ENCODE data around the gene SLC6A3.
"Not testable (repeated sequence)": the region's sequence is repeated elsewhere in the genome, so short reads cannot be mapped to it uniquely, and the experiment has no call there.

Gene SLC6A3

DNA sequence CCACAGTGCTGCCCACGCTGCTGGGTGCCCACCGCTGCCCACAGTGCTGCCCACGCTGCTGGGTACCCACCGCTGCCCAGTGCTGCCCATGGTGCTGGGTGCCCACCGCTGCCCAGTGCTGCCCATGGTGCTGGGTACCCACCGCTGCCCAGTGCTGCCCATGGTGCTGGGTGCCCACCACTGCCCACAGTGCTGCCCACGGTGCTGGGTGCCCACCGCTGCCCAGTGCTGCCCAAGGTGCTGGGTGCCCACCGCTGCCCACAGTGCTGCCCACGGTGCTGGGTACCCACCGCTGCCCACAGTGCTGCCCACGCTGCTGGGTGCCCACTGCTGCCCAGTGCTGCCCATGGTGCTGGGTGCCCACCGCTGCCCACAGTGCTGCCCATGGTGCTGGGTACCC, 22.7 kb downstream of the SLC6A3 start:
- DNase-seq (ENCODE audit: low read depth in 2 of 2, low spot score in 1 of 2), result not testable (repeated sequence)

DNA sequence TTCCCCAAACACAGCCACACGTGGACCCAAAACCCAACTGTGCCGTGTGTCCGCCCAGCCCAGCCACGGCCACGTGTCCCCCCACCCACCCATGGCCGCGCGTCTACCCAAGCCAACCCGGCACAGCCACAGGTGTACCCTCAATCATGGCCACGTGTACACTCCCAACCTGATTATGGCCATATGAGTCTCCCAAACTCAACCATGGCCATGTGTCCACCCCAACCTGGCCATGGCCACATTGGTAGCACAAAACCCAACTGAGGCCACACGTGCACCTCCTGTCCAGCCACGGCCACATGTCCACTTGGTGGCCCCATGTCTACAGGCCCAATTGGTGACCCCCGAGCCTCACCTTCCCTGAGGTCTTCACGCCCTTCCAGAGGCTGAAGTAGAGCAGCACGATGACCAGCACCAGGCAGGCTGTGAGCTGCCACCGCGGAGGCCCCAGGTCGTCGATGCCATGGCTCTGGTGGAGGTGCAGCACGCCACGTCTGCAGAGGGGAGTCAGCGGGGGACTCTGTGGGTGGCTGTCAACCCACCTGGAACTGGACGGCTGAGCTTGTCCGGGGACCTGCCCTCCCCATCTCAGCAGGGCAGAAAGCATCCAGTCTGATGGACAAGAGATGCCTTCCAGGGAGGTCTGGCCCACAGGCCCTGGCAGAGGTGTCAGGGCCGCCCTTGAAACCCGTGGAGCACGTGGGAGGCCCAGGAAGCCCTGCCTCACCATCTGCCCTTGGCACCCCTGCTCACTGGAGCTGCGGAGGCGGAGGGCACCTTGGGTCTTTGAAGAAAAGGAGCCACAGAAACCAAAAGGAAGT, 23.5 kb downstream of the SLC6A3 start:
- DNase-seq (ENCODE audit: low read depth in 2 of 2, low spot score in 1 of 2), result no peak

DNA sequence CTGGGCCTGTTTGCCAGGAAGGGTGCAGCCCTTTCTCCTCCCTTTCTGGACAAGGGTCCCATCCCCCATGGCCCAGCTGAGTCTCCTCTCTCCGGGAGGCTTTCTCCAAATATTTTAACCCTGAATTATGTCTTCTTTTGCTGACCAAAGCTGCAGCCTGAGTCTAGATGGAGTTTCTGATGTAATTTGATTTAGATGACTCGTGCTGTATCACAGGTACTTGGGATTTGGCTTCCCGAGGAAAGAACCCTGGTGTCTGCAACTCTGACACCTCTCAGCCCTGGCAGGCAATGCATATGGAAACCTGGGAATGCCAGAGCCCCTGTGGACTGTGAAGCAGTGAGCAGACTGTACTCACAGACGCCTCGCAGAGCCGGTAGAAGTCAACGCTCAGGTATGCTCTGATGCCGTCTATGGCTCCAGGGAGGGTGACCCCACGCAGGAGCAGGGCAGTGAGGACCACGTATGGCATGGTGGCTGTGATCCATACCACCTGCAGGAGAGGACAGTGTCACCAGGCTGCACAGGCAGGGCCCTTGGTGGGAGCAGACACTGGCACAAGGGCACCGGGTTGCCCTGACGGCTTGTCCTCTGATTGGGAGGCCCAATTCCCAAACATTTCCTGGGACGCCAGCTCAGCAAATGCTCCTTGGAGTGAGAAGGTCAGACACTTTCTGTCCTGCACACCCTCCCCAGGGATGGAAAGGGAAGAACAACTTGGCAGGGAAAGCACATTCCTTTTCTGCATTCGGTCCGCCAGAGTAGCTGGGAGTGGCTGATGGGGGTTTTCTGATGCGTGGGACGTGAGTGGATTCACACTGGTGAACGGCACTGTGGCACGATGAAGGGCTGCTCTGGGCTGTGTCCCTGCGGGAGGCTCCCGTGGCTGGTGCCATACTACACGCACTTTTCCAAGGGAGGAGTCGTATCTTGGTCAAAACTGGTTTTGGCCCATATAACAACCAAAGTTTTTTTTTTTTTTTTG, 24.7 kb downstream of the SLC6A3 start:
- no peak for DNase-seq (ENCODE audit: low read depth in 2 of 2, low spot score in 1 of 2)

DNA sequence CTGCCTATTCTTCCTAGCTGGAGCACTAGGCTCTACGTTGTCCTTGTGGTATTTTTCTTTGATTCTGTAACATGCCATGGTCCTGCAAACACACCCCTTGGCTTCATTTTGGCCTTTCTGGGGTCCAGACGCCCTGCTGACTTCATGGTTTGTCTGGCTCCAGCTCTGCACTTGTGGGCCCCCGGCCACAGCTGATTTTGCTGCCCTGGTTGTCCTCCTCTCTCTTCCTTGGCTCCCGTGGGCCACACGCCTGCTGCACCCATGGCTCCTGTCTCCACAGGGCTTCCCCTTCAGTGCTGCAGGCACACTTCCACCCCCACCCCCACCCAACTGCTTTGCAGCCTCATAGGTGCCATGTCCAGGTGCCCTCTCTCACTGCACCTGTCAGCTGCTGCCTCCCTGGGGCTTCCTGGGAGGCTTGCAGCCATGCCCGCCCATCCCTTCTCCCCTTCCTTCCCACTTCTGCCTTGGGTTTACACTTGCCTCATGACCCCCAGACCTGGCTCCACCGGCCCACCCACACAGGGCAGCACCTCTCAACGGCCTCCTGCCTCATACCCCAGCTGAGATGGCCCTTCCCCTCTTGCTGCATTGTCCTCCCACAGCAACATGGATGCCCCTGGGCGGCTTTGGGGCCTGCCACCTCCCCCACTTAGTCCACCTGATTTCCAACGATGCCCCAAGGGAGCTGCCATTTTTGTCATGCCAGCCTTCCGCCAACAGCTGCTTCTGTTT, 25.6 kb downstream of the SLC6A3 start:
- DNase-seq (ENCODE audit: low read depth in 2 of 2, low spot score in 1 of 2), result no peak

DNA sequence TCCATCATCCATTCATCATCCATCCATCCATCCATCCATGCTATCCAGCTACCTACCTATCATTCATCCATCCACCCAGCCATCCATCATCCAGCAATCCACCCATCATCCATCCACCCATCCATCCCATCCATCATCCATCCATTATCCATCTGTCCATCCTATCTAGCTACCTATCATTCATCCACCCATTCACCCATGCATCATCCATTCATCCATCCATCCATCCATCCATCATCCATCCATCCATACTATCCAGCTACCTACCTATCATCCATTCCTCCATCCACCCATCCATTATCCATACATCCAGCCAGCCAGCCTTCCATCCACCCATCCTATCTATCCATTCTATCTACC, 26.3 kb downstream of the SLC6A3 start:
- no peak for DNase-seq (ENCODE audit: low read depth in 2 of 2, low spot score in 1 of 2)

DNA sequence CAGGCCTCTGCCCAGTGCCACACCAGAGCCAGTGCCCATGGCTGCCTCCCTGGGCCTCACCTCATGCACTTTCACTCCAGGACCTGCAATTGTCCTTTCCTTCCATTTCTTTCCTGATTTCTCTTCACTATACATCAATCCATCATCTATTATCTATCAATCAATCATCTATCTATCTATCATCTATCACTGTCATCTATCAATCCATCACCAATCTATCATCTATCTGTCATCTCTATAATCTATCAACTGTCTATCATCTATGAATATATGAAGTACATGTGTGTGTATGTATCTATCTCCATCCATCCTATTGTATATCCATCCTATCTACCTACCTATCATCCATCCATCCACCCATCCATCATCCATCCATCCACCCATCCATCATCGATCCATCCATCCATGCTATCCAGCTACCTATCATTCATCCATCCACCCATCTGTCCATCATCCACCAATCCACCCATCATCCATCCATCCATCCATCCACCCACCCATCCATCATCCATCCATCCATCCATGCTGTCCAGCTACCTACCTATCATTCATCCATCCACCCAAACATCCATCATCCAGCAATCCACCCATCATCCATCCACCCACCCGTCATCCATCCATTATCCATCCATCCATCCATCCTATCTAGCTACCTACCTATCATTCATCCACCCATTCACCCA, 26.9 kb downstream of the SLC6A3 start:
- no peak for DNase-seq (ENCODE audit: low read depth in 2 of 2, low spot score in 1 of 2)

DNA sequence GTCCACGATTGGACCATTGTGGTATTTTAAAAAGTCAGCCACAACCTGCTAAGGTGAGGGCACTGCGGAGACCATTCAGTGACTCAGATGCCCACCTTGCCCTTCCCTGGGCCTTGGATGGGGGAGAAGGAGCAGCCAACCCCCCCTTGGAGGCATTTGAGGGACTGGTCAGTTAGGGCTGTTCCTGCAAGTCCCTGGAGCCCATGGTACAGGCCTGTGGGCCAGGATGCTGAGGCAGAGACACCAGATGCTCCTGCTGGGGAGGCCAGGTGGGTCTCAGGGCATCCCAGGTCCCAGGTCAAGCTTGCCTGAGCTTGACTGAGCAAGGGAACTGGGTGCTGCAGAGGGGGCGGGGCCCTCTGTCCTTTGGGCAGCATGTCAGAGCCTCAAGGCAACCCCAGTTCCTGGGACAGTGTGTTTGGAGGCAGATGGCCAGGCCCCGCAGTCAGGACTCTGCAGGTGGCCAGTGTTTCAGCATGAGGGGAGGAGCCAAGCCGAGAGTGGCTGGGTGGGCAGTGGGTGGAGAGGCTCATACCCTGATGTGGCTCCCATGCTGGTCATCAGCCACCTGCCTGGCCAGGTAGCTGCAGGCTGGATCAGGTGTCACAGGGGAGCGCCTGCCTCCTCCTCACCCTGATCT, 27.5 kb downstream of the SLC6A3 start:
- no peak for DNase-seq (ENCODE audit: low read depth in 2 of 2, low spot score in 1 of 2)

DNA sequence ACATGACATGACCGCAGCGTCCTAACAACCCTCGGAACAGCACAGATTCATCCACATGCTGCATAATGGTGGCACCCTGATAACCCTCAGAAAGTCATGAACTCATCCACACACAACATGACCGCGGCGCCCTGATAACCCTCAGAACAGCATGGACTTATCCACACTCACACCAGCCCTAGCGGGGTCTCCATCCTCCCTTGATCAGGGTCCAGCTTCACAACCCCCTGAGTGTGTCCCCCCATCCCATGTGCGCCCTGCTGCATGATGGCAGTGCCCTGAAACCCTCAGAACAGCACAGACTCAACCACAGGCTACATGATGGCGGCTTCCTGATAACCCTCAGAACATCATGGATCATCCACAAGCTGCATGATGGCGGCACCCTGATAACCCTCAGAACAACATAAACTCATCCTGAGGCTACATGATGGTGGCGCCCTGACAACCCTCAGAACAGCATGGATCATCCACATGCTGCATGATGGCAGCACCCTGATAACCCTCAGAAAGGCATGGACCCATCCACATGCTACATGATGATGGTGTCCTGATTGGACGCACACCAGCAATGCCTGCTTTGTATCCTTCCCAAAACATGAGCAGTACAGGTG, 28.3 kb downstream of the SLC6A3 start:
- no peak for DNase-seq (ENCODE audit: low read depth in 2 of 2, low spot score in 1 of 2)

DNA sequence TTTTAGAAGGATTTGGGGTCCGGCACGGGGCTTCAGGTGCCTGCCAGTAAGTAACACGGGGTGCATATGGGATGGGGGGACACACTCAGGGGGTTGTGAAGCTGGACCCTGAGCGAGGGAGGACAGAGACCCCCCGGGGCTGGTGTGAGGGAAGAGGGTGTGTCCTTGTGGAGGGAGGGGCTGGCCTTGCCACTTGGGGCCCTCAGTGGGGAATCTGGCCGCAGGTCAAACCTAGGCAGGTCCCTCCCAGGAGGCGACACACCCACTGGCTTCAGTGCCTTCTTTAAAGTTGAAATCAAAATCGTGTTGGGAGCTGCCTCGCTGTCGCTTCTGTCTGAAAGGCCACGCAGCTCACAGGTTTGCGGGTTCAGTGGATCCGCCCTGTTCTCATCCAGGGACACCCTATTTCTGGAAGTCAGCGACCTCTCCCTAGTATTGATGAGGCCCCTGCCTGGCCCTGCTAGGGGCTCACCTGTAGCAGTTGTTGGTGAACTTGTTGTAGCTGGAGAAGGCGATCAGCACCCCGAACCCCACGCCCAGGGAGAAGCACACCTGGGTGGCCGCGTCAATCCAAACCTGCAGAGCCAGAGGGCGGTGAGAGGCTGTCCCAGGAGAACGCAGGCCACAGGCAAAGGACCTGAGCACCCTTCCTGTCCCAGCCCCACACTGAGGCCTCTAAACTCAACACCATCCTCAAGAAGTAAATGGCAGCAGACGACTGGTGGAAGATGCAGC, 29.4 kb downstream of the SLC6A3 start:
- DNase-seq (ENCODE audit: low read depth in 2 of 2, low spot score in 1 of 2), result no peak

DNA sequence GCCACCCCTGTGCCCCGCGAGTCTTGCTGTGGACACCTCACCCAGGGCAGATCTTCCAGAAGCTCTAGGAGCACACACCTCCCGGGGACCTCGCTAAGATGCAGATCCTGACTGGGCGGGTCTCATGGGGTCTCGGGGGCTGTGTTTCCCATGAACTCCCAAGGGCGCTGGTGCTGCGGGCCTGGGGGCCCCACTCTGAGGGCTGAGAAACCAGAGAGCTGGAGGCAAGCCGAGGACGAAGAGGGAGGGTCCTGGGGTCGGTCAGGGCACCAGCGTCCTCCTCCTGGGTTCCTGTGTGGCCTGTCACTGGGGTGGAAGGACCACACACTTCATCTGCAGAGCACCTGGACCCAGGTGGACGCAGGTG, 30.2 kb downstream of the SLC6A3 start:
- no peak for DNase-seq (ENCODE audit: low read depth in 2 of 2, low spot score in 1 of 2)

DNA sequence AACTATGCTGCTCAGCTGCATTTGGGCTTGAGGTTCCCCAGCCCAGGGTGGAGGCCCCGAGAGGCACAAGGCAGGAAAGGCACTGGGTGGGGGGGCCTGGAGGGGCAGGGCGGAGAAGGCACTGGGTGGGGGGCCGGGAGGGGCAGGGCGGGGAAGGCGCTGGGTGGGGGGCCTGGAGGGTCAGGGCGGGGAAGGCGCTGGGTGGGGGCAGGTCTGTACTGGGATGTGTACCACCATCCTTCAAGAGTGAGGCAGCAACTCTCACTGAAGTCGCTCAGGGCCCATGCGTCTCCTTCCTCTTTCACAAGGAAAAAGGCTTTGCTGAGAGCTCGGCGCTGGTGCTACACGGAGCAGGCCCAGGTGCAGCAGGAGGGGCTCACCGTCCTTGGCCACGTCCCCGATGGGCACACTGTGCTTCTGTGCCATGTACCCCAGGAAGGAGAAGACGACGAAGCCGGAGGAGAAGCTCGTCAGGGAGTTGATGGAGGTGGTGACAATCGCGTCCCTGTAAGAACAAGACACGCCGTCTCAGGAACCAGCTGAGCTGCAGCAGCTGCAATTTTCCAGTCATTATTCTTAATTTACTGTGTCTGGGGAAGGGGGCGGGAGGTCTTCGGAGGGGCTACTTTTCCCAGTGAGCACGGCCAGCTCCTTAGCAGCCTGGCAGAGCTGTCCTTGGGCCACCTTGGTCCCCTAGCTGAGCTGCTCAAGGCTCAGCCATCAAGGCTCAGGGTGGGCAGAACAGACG, 30.8 kb downstream of the SLC6A3 start:
- no peak for DNase-seq (ENCODE audit: low read depth in 2 of 2, low spot score in 1 of 2)

DNA sequence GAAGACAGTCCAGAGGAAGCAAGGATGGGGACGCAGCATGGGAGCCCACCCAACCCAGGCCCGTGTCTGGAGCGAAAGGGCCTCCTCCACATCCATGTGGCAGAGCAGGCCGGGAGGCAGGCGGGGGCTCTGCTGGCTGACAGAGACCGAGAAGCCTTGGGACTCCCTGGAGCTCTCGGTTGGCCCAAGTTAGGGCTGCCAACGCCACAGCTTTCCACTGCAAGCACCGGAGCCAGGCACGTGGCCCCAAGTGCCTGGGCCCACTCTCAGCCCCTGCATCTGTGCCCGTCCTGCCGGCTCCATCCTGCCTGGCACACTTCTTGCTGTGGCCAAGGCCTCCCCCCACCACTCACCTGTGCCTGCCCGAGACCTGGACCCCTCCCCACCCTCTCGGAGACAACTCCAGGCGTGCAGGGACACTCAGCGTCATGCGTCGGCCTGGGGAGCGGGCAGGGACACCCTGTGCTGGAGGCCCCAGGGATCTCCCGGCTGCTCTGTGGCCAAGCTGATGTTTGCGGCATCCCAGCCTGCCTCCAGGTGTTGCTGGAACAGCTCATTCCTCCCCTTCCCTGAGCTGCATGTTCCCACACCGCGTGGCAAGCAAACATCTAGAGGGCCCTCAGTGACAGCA, 31.5 kb downstream of the SLC6A3 start:
- no peak for DNase-seq (ENCODE audit: low read depth in 2 of 2, low spot score in 1 of 2)

DNA sequence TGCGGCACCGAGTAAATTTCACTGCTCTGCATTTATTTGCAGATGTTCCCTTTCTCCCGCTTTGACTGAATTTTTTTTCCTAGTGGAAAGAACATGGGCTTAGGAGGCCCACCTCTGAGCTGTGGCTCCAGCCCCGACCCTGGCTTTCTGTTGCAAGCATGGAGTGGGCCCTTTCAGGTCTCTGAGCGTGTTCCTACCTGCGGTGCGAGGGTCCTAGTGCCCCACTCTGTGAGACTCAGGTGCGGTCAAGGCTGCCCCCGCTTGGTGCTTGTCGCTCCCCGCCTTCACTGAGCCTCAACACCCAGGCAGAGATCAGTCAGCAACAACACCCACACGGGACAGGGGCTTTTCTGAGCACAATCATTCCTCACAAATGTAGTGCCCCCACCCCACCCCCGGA, 32.0 kb downstream of the SLC6A3 start:
- DNase-seq (ENCODE audit: low read depth in 2 of 2, low spot score in 1 of 2), result no peak

DNA sequence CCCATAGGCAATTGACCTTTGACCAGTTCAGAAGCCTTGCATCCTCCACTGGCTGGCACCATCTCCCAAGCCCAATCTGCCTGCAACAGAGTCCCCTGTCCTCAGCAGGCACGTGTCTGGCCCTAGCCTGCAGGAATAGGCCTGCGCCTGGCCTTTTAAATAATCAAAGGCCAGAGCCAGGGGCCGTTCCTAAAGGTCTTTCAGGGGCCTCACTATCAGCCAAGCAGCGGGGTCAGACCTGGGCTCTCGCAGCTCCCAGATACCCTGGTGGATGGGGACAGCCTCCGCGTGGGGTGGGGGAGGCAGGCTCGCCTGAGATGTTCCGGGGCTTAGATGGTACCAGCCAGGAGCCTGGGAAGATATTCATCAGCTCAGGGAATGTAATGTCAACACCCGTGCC, 32.6 kb downstream of the SLC6A3 start:
- no peak for DNase-seq (ENCODE audit: low read depth in 2 of 2, low spot score in 1 of 2)

DNA sequence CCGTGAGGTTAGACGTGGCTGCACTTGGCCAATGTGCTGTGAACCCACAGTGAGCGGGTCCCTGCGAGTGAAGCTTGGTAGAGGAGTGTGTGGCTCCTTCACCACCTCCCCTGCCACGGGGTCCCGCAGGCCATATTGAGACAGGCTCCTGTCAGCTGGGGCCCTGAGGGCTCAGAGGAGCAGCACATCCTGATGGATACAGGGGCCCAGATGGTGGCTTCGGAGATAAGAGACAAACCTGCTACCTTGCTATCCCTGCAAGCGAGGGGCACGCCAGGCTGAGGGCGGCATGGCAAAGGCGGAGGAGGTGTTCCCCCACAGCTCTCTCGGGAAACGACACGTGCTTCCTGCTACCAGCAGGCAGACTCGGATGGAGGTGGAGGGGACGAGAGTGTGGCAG, 33.1 kb downstream of the SLC6A3 start:
- DNase-seq (ENCODE audit: low read depth in 2 of 2, low spot score in 1 of 2), result no peak

DNA sequence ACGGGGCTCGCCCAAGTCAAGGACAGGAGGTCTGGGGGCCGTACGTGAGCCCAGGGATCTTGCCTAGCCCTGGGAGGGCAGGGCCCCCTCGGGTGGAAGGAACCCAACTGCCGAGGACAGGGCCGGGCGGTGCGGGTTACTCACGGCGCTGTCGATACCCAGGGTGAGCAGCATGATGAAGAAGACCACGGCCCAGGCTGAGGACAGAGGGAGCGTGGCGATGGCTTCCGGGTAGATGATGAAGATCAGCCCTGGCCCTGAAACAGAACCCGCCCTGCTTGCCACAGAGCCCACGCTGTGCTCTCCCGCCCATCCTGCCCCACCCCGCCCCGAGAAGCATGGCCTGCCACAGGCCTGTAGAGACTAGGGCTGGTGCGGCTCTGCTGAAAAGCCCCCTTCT, 34.1 kb downstream of the SLC6A3 start:
- no peak for DNase-seq (ENCODE audit: low read depth in 2 of 2, low spot score in 1 of 2)

DNA sequence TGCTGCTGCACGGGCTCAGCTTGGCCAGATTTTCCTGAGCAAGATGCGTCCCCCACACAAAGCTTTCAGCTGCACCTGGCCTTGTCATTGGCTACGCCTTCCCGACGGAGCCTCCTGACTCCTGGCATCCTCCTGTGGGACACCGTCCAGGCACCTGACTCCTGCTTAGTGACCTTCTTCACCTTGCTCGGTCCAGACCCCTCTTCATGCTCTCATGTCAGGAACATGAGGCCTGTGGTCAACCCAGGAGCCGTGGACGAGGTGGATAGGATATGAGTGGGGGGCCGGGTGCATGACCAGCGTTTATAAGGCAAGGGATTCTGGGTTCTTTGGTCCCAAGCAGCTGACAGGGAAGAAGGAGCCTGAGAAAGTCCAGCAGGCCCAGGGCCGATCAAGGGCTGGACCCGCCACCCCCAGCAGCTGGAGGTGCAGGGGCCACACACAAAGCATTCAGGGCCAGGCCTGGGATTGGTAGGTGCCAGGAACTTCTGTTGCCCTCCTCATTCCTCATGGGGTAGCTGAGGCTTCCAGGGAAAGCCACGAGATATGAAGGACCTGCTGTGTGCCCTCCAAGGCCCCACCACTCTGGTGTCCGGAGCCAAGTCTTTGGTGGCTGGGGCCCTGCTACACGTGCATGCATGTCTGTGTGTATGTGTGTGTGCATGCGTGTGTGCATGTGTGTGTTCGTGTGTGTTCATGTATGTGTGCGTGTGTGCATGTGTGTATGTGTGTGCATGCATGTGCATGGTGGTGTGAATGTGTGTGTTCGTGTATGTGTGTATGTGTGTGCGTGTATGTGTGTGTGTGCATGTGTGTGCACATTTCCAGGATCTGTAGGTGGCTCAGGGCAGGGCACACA, 34.9 kb downstream of the SLC6A3 start:
- DNase-seq (ENCODE audit: low read depth in 2 of 2, low spot score in 1 of 2), result no peak
